ENCODE data around the gene CALN1.

The CALN1 gene

GRCh38 chr7:72170475-72170874 is 241.7 kb downstream of the CALN1 start:
- no peak for DNase-seq

GRCh38 chr7:72163271-72163670 is 248.9 kb downstream of the CALN1 start:
- DNase-seq, result no peak

- no peak for DNase-seq
Measured at GRCh38 chr7:72161534-72161933, 250.6 kb downstream of the CALN1 start.

- no peak for DNase-seq
Measured at GRCh38 chr7:72159911-72160310, 252.2 kb downstream of the CALN1 start.

GRCh38 chr7:72156671-72157070 is 255.5 kb downstream of the CALN1 start:
- DNase-seq, result no peak

- DNase-seq, result no peak
Measured at GRCh38 chr7:72153132-72153512, 259.0 kb downstream of the CALN1 start.

- DNase-seq, result no peak
Measured at GRCh38 chr7:72152161-72153131, 259.7 kb downstream of the CALN1 start.

- DNase-seq, result no peak
Measured at GRCh38 chr7:72140566-72140965, 271.6 kb downstream of the CALN1 start.

- no peak for DNase-seq
Measured at GRCh38 chr7:72127136-72127535, 285.0 kb downstream of the CALN1 start.

GRCh38 chr7:72123913-72124312 is 288.2 kb downstream of the CALN1 start:
- no peak for DNase-seq

- DNase-seq, result no peak
Measured at GRCh38 chr7:72118366-72118765, 293.8 kb downstream of the CALN1 start.

- no peak for DNase-seq
Measured at GRCh38 chr7:72114129-72114528, 298.0 kb downstream of the CALN1 start.

- no peak for DNase-seq
Measured at GRCh38 chr7:72112992-72113391, 299.1 kb downstream of the CALN1 start.

GRCh38 chr7:72112530-72112929 is 299.6 kb downstream of the CALN1 start:
- DNase-seq, result no peak

GRCh38 chr7:72111086-72111485 is 301.1 kb downstream of the CALN1 start:
- no peak for DNase-seq

GRCh38 chr7:72109566-72109965 is 302.6 kb downstream of the CALN1 start:
- DNase-seq, result no peak

- DNase-seq, result no peak
Measured at GRCh38 chr7:72106405-72106804, 305.7 kb downstream of the CALN1 start.

GRCh38 chr7:72101444-72101843 is 310.7 kb downstream of the CALN1 start:
- no peak for DNase-seq

- no peak for DNase-seq
Measured at GRCh38 chr7:72099784-72100183, 312.4 kb downstream of the CALN1 start.

- DNase-seq, result no peak
Measured at GRCh38 chr7:72098807-72099580, 313.1 kb downstream of the CALN1 start.

- DNase-seq, result no peak
Measured at GRCh38 chr7:72097226-72097625, 314.9 kb downstream of the CALN1 start.

GRCh38 chr7:72092769-72093168 is 319.4 kb downstream of the CALN1 start:
- DNase-seq, result no peak

GRCh38 chr7:72087926-72088325 is 324.2 kb downstream of the CALN1 start:
- DNase-seq, result no peak

Data from T1000 (cell line).